Stimulated activated naive CD8-positive, alpha-beta T cell treated with anti-CD3 and anti-CD28 coated beads, Interleukin-15, Interleukin-2, amounts not matched to agents 100 U/mL and 50 U/mL, for 24 hours (primary cell): ENCODE data around the gene ARHGEF10L.

ENCODE experiments used
- ATAC-seq: fragments of 150-1000 bp; cut with Tn5 transposase; one replicate; pipeline ENCODE4 v1.10.0; 2021
- DNase-seq: peaks from one replicate; pipeline ENCODE4 v3.0.0; 2021

Gene ARHGEF10L

GRCh38 chr1:17594026-17594425 lies 54.5 kb downstream of the ARHGEF10L start:
- ATAC-seq (no peak), DNase-seq (no peak)

GRCh38 chr1:17594690-17595601 lies 55.4 kb downstream of the ARHGEF10L start:
- DNase-seq, result no peak
- no peak for ATAC-seq

- no peak for DNase-seq
- ATAC-seq, result no peak
Observed at GRCh38 chr1:17595602-17595925, 56.1 kb downstream of the ARHGEF10L start.

GRCh38 chr1:17596186-17596585 lies 56.7 kb downstream of the ARHGEF10L start:
- no peak for ATAC-seq
- DNase-seq, result no peak

- DNase-seq (no peak), ATAC-seq (no peak)
Observed at GRCh38 chr1:17596651-17597509, 57.4 kb downstream of the ARHGEF10L start.

- DNase-seq (no peak), ATAC-seq (no peak)
Observed at GRCh38 chr1:17597651-17598050, 58.2 kb downstream of the ARHGEF10L start.

- DNase-seq, result no peak
- ATAC-seq, result no peak
Observed at GRCh38 chr1:17598251-17598650, 58.8 kb downstream of the ARHGEF10L start.

GRCh38 chr1:17599291-17599953 lies 59.9 kb downstream of the ARHGEF10L start:
- DNase-seq (no peak), ATAC-seq (no peak)

- DNase-seq, result no peak
- no peak for ATAC-seq
Observed at GRCh38 chr1:17599954-17600300, 60.4 kb downstream of the ARHGEF10L start.

GRCh38 chr1:17600321-17600720 lies 60.8 kb downstream of the ARHGEF10L start:
- DNase-seq (no peak), ATAC-seq (no peak)

- no peak for DNase-seq
Observed at GRCh38 chr1:17601643-17602382, 62.3 kb downstream of the ARHGEF10L start.

GRCh38 chr1:17603091-17603841 lies 63.8 kb downstream of the ARHGEF10L start:
- no peak for ATAC-seq
- no peak for DNase-seq

More at GRCh38 chr1:17601643-17602382, 62.3 kb downstream of the ARHGEF10L start:
- ATAC-seq, result no peak

GRCh38 chr1:17605582-17606344 lies 66.3 kb downstream of the ARHGEF10L start:
- ATAC-seq (no peak), DNase-seq (no peak)

GRCh38 chr1:17606826-17607440 lies 67.4 kb downstream of the ARHGEF10L start:
- ATAC-seq, result no peak
- peak; percentile 67 for DNase-seq

- ATAC-seq (no peak), DNase-seq (no peak)
Observed at GRCh38 chr1:17607644-17608581, 68.4 kb downstream of the ARHGEF10L start.

- DNase-seq, result no peak
Observed at GRCh38 chr1:17609529-17609928, 70.0 kb downstream of the ARHGEF10L start.

GRCh38 chr1:17610085-17610484 lies 70.6 kb downstream of the ARHGEF10L start:
- ATAC-seq (no peak), DNase-seq (no peak)

More at GRCh38 chr1:17609529-17609928, 70.0 kb downstream of the ARHGEF10L start:
- ATAC-seq, result no peak

- ATAC-seq (no peak), DNase-seq (no peak)
Observed at GRCh38 chr1:17610713-17611112, 71.2 kb downstream of the ARHGEF10L start.

- no peak for DNase-seq
- no peak for ATAC-seq
Observed at GRCh38 chr1:17611991-17612390, 72.5 kb downstream of the ARHGEF10L start.
